H1 (cell line): ENCODE data around the gene STARD7. TPM values are rescaled to one million over a fixed set of nuclear protein-coding genes. Genes with fewer than 3 reads are reported as not detected.

Source experiments
- ASH2L ChIP-seq: fragments of 200-600, 300-600 bp; sonication (generic); IDR thresholded peaks from one replicate; pipeline ENCODE4 v1.7.1; 2017; ENCODE audit warnings: low read length
- BCL11A ChIP-seq, 2 experiments: IDR thresholded peaks; one replicate each; pipeline ENCODE4 v1.6.1; 2011; ENCODE audit warnings: low read depth in 2 of 2, low read length in 2 of 2, mild to moderate bottlenecking in 2 of 2
- CBX8 ChIP-seq: fragments of 300-800, 300-1000 bp; sonication (generic); IDR thresholded peaks from 2 replicates; pipeline ENCODE4 v1.7.1; 2016; ENCODE audit warnings: low read depth, low read length, borderline replicate concordance
- CHD7 ChIP-seq: fragments of 300-600 bp; sonication (generic); IDR thresholded peaks from 2 replicates; pipeline ENCODE4 v1.7.1; 2012; ENCODE audit warnings: low read length, moderate library complexity, mild to moderate bottlenecking, inconsistent platforms; ENCODE audit not compliant: insufficient replicate concordance
- EGR1 ChIP-seq: IDR thresholded peaks from 2 replicates; pipeline ENCODE4 v1.6.1; 2011; ENCODE audit warnings: low read depth, low read length, borderline replicate concordance
- NRF1 ChIP-seq: IDR thresholded peaks from 2 replicates; pipeline ENCODE4 v1.6.1; 2011; ENCODE audit warnings: mild to moderate bottlenecking, low read depth, low read length, improper control_type of control experiment
- RXRA ChIP-seq: IDR thresholded peaks from 2 replicates; pipeline ENCODE4 v1.6.1; 2011; ENCODE audit warnings: low read depth, mild to moderate bottlenecking, low read length, moderate library complexity; ENCODE audit not compliant: insufficient read depth
- polyA plus RNA-seq, 7 experiments: library from polyadenylated mRNA; depleted of rRNA in 3 of 7; stranded (reverse) in 5 of 7; unstranded in 2 of 7; fragments of >200 nt in 5 of 7; fragments of 200-250 nt in 2 of 7; gene quantifications; 1 replicate in 5 of 7; 2 replicates in 1 of 7; 4 replicates in 1 of 7; pipeline versions ENCODE4 v1.2.1 to v1.2.3, GENCODE V29; 2011 to 2013; ENCODE audit warnings: missing spikeins in 2 of 7, mixed read lengths in 2 of 7
- total RNA-seq: library from RNA; stranded (reverse); fragmentation: NEBNext Ultra II Directional; extraction: Animal tissue kit (Norgen Biotek cat#: 25700); gene quantifications from 2 replicates; pipeline ENCODE4 v1.2.1, GENCODE V29; 2021

Gene STARD7
- total and polyA plus RNA-seq, 2 of the 8 experiments (the other 6 are each of a cell fraction or from before 2014, with no cell fraction given) = 89.1 to 200 TPM

GRCh38 chr2:96156011-96156820, 52.4 kb downstream of the STARD7 start (continued):
- TF ChIP-seq RXRA = no peak
- TF ChIP-seq NRF1 = no peak
- TF ChIP-seq CHD7 = no peak
- TF ChIP-seq ASH2L = no peak
- TF ChIP-seq BCL11A (IDR thresholded peaks at IDR 0.05; ENCODE audit: low read depth in 2 of 2, low read length in 2 of 2) = no peak
- no peak for TF ChIP-seq CBX8
- no peak for TF ChIP-seq EGR1
